ENCODE data around the gene ELK4. TPM values are rescaled to one million over a fixed set of nuclear protein-coding genes. Genes with fewer than 3 reads are reported as not detected.

The ELK4 gene
- total RNA-seq, 4 donors from 2014 or later = 13.2 to 27.7 (median 16.0) TPM

GRCh38 chr1:205610901-205611466 lies 20.8 kb downstream of the ELK4 start:
- intact Hi-C loops (cut with DNase I) = no loop called here
- H3K4me3 ChIP-seq = no peak overlapping the region
- 20% methylated on average over 3 of the region's 3 CpGs for WGBS, 2 donors
- peaks cover 5 to 30% (median 16%) of the 10 kb centered on the region in 3 donors for H3K4me1 ChIP-seq
- no peak for DNase-seq
- no peaks in the 10 kb centered on the region for H3K27me3 ChIP-seq
- peak overlapping the region in 3 of 4 donors; percentile 6 to 55 (median 13) for H3K27ac ChIP-seq
- no peak for TF ChIP-seq POLR2A (IDR thresholded peaks at IDR 0.05)
- no peak for TF ChIP-seq CTCF (IDR thresholded peaks at IDR 0.05)
- H3K36me3 ChIP-seq = peaks cover 0 to 52% (median 0%) of the 10 kb centered on the region in 3 donors
- no peaks in the 10 kb centered on the region for H3K9me3 ChIP-seq

- Histone ChIP-seq H3K9me3 (no peaks in the 10 kb centered on the region), H3K4me1 (peaks cover 5 to 24% (median 16%) of the 10 kb centered on the region in 3 donors), H3K36me3 (peaks cover 0 to 52% (median 0%) of the 10 kb centered on the region in 3 donors), H3K4me3 (no peak overlapping the region), H3K27ac (peak overlapping the region in 1 of 4 donors; percentile 55), H3K27me3 (no peaks in the 10 kb centered on the region)
- WGBS, 2 donors = 34 to 54% methylated on average over 2 of the region's 2 CpGs
- DNase-seq = no peak
- no peak for TF ChIP-seq CTCF (IDR thresholded peaks at IDR 0.05)
- no peak for TF ChIP-seq POLR2A (IDR thresholded peaks at IDR 0.05)
- intact Hi-C loops (cut with DNase I) = no loop called here
Measured at GRCh38 chr1:205610036-205610435, 21.8 kb downstream of the ELK4 start.

- intact Hi-C loops (cut with DNase I) = no loop called here
- no peak for DNase-seq
Measured at GRCh38 chr1:205604825-205605505, 26.8 kb downstream of the ELK4 start.

GRCh38 chr1:205604059-205604458 lies 27.8 kb downstream of the ELK4 start:
- peaks cover 8 to 20% (median 16%) of the 10 kb centered on the region in 3 donors for H3K4me1 ChIP-seq
- no peak overlapping the region for H3K4me3 ChIP-seq
- DNase-seq = no peak
- no peaks in the 10 kb centered on the region for H3K9me3 ChIP-seq
- 72 to 82% methylated on average over 5 of the region's 5 CpGs for WGBS, 2 donors
- no peak for TF ChIP-seq POLR2A (IDR thresholded peaks at IDR 0.05)
- no peak for TF ChIP-seq CTCF (IDR thresholded peaks at IDR 0.05)
- no peaks in the 10 kb centered on the region for H3K27me3 ChIP-seq
- intact Hi-C loops (cut with DNase I) = no loop called here
- no peak overlapping the region for H3K27ac ChIP-seq
- peaks cover 0 to 41% (median 0%) of the 10 kb centered on the region in 3 donors for H3K36me3 ChIP-seq

More at GRCh38 chr1:205604825-205605505, 26.8 kb downstream of the ELK4 start:
- Histone ChIP-seq H3K9me3 (no peaks in the 10 kb centered on the region), H3K36me3 (peaks cover 0 to 41% (median 0%) of the 10 kb centered on the region in 3 donors), H3K4me1 (peaks cover 2 to 16% (median 9%) of the 10 kb centered on the region in 3 donors), H3K27ac (no peak overlapping the region), H3K27me3 (no peaks in the 10 kb centered on the region), H3K4me3 (no peak overlapping the region)
- 90% methylated on average over 5 of the region's 5 CpGs for WGBS, 2 donors
- no peak for TF ChIP-seq CTCF (IDR thresholded peaks at IDR 0.05)

GRCh38 chr1:205601205-205601604 lies 30.6 kb downstream of the ELK4 start:
- Histone ChIP-seq H3K4me1 (peaks cover 13 to 41% (median 23%) of the 10 kb centered on the region in 3 donors), H3K27ac (no peak overlapping the region), H3K36me3 (peaks cover 0 to 29% (median 0%) of the 10 kb centered on the region in 3 donors), H3K9me3 (no peaks in the 10 kb centered on the region), H3K27me3 (no peaks in the 10 kb centered on the region), H3K4me3 (no peak overlapping the region)
- no peak for DNase-seq
- no peak for TF ChIP-seq CTCF (IDR thresholded peaks at IDR 0.05)
- TF ChIP-seq POLR2A (IDR thresholded peaks at IDR 0.05) = no peak
- intact Hi-C loops (cut with DNase I) = no loop called here
- WGBS, 2 donors = 91 to 95% methylated on average over 4 of the region's 4 CpGs

All from esophagus squamous epithelium (tissue), 5 donors.